ENCODE measurements around the gene PGLYRP3. TPM values are rescaled to one million over a fixed set of nuclear protein-coding genes. Genes with fewer than 3 reads are reported as not detected.

The PGLYRP3 gene
- total and polyA plus RNA-seq, 2 experiments from 2014 or later: not detected

GRCh38 chr1:153293851-153294250, 18.9 kb downstream of the PGLYRP3 start:
- Histone ChIP-seq H3K9me2 (ENCODE audit: insufficient read depth) (no peaks in the 10 kb centered on the region), H2AFZ (no peak overlapping the region), H3K36me3 (ENCODE audit: insufficient read depth) (no peaks in the 10 kb centered on the region), H3K4me2 (no peak overlapping the region), H3K27ac (ENCODE audit: low read depth) (no peak overlapping the region), H4K20me1 (replicated peaks; ENCODE audit: insufficient read depth) (no peaks in the 10 kb centered on the region), H3K27me3 (ENCODE audit: insufficient read depth) (no peaks in the 10 kb centered on the region), H3K4me3 (no peak overlapping the region), H3F3A (replicated peaks; ENCODE audit: low read depth) (no peaks in the 10 kb centered on the region), H3K79me2 (replicated peaks; ENCODE audit: insufficient read depth) (no peaks in the 10 kb centered on the region), H3K4me1 (ENCODE audit: insufficient read depth) (no peaks in the 10 kb centered on the region)
- TF ChIP-seq NANOG (IDR thresholded peaks at IDR 0.05; ENCODE audit: borderline replicate concordance): no peak
- no peak for TF ChIP-seq JUNB (IDR thresholded peaks at IDR 0.05; ENCODE audit: unreplicated experiment)
- TF ChIP-seq STAT1 (IDR thresholded peaks at IDR 0.05; ENCODE audit: unreplicated experiment): no peak
- TF ChIP-seq CREB1 (CRISPR knock-in tag; IDR thresholded peaks at IDR 0.05; ENCODE audit: low read depth): no peak
- no peak for TF ChIP-seq EZH2phosphoT487 (IDR thresholded peaks at IDR 0.05; ENCODE audit: unreplicated experiment)
- no peak for TF ChIP-seq ETS1 (IDR thresholded peaks at IDR 0.05)
- no peak for TF ChIP-seq EZH2 (IDR thresholded peaks at IDR 0.05; ENCODE audit: low read depth, unreplicated experiment)
- TF ChIP-seq REST (IDR thresholded peaks at IDR 0.05; ENCODE audit: unreplicated experiment): no peak
- no peak for TF ChIP-seq POLR2AphosphoS5 (IDR thresholded peaks at IDR 0.05; ENCODE audit: low read depth)
- no peak for TF ChIP-seq ZNF462 (CRISPR knock-in tag; IDR thresholded peaks at IDR 0.05)
- TF ChIP-seq ZNF114 (CRISPR knock-in tag; IDR thresholded peaks at IDR 0.05): no peak
- no peak for TF ChIP-seq CTCF (conservative IDR thresholded peaks at IDR 0.05; ENCODE audit: low read depth in 2 of 2)
- TF ChIP-seq ZNF331 (CRISPR knock-in tag; IDR thresholded peaks at IDR 0.05; ENCODE audit: low read depth): no peak
- H3K4me3 Mint-ChIP-seq: no peak overlapping the region
- peaks cover 8% of the 10 kb centered on the region for H3K27me3 Mint-ChIP-seq (ENCODE audit: insufficient read depth, low read depth, poor library complexity)
- no peak for DNase-seq (ENCODE audit: low spot score)
- H3K4me1 Mint-ChIP-seq: peaks cover 5% of the 10 kb centered on the region
- no peak for ATAC-seq
- H3K36me3 Mint-ChIP-seq (ENCODE audit: low read depth): no peaks in the 10 kb centered on the region
- no peak overlapping the region for H3K27ac Mint-ChIP-seq
- no peaks in the 10 kb centered on the region for H3K9me3 Mint-ChIP-seq
